WTC11 (cell line): ENCODE measurements around the gene CHCHD1.

Experiments used
- CREM ChIP-seq: sonication (generic); formaldehyde crosslinking; IDR thresholded peaks from 2 replicates; pipeline ENCODE4 v1.8.1; 2022; ENCODE audit warnings: mild to moderate bottlenecking, missing genetic modification reagents, moderate library complexity
- ETV6 ChIP-seq: sonication (generic); formaldehyde crosslinking; IDR thresholded peaks from 2 replicates; pipeline ENCODE4 v1.8.1; 2022; ENCODE audit warnings: mild to moderate bottlenecking, missing genetic modification reagents
- TEAD4 ChIP-seq: sonication (generic); formaldehyde crosslinking; IDR thresholded peaks from 2 replicates; pipeline ENCODE4 v1.8.0; 2022; ENCODE audit warnings: mild to moderate bottlenecking, missing genetic modification reagents
- ZNF121 ChIP-seq: sonication (generic); formaldehyde crosslinking; IDR thresholded peaks from 2 replicates; pipeline ENCODE4 v1.8.0; 2023; ENCODE audit warnings: missing genetic modification reagents
- TF ChIP-seq, protein P1 (sequence below): fragments of 200-600 bp; IDR thresholded peaks from 2 replicates; pipeline ENCODE4 v1.8.0; 2022; ENCODE audit warnings: antibody characterized with exemption
- TF ChIP-seq, protein P2 (sequence below): sonication (generic); formaldehyde crosslinking; IDR thresholded peaks from 2 replicates; pipeline ENCODE4 v1.8.1; 2023; ENCODE audit warnings: mild to moderate bottlenecking, moderate library complexity, missing genetic modification reagents
- TF ChIP-seq, protein P3 (sequence below): sonication (generic); formaldehyde crosslinking; IDR thresholded peaks from 2 replicates; pipeline ENCODE4 v1.8.0; 2022; ENCODE audit warnings: mild to moderate bottlenecking, missing genetic modification reagents
- TF ChIP-seq, protein P4 (sequence below): sonication (generic); formaldehyde crosslinking; conservative IDR thresholded peaks from 2 replicates; pipeline ENCODE4 v1.8.1; 2023; ENCODE audit warnings: mild to moderate bottlenecking, low read depth, missing genetic modification reagents, moderate library complexity

DNA sequence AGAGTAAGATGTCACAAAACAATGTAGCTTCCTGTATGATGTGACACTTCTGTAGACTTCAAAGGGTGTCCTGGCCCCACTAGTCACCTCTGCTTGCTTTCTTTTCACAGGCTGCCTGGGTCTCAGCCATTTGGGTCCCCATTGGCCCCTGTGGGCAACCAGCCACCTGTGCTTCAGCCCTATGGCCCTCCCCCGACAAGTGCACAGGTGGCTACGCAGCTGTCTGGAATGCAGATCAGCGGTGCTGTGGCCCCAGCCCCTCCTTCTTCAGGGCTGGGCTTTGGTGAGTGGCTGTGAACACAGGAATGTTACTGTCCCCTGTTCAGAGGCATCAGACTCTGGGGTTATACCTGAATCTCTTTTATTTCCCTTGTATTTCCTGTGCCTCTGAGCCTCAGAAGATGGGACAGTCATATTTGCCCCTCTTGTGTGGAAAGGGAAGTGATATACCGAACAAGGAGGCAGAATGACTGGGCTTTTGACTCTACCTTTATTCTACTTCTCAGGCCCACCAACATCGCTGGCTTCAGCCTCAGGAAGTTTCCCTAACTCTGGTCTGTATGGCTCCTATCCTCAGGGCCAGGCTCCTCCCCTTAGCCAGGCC lies 22.2 kb upstream of the CHCHD1 start:
- TF ChIP-seq, protein P1, sequence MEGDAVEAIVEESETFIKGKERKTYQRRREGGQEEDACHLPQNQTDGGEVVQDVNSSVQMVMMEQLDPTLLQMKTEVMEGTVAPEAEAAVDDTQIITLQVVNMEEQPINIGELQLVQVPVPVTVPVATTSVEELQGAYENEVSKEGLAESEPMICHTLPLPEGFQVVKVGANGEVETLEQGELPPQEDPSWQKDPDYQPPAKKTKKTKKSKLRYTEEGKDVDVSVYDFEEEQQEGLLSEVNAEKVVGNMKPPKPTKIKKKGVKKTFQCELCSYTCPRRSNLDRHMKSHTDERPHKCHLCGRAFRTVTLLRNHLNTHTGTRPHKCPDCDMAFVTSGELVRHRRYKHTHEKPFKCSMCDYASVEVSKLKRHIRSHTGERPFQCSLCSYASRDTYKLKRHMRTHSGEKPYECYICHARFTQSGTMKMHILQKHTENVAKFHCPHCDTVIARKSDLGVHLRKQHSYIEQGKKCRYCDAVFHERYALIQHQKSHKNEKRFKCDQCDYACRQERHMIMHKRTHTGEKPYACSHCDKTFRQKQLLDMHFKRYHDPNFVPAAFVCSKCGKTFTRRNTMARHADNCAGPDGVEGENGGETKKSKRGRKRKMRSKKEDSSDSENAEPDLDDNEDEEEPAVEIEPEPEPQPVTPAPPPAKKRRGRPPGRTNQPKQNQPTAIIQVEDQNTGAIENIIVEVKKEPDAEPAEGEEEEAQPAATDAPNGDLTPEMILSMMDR, result no peak
- TF ChIP-seq, protein P2, sequence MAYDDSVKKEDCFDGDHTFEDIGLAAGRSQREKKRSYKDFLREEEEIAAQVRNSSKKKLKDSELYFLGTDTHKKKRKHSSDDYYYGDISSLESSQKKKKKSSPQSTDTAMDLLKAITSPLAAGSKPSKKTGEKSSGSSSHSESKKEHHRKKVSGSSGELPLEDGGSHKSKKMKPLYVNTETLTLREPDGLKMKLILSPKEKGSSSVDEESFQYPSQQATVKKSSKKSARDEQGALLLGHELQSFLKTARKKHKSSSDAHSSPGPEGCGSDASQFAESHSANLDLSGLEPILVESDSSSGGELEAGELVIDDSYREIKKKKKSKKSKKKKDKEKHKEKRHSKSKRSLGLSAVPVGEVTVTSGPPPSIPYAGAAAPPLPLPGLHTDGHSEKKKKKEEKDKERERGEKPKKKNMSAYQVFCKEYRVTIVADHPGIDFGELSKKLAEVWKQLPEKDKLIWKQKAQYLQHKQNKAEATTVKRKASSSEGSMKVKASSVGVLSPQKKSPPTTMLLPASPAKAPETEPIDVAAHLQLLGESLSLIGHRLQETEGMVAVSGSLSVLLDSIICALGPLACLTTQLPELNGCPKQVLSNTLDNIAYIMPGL (CRISPR knock-in tag), result no peak
- TF ChIP-seq ETV6 (no peak), TEAD4 (CRISPR knock-in tag) (no peak), ZNF121 (no peak), CREM (CRISPR knock-in tag) (no peak)
- TF ChIP-seq, protein P3, sequence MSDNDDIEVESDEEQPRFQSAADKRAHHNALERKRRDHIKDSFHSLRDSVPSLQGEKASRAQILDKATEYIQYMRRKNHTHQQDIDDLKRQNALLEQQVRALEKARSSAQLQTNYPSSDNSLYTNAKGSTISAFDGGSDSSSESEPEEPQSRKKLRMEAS (CRISPR knock-in tag), result no peak
- TF ChIP-seq, protein P4, sequence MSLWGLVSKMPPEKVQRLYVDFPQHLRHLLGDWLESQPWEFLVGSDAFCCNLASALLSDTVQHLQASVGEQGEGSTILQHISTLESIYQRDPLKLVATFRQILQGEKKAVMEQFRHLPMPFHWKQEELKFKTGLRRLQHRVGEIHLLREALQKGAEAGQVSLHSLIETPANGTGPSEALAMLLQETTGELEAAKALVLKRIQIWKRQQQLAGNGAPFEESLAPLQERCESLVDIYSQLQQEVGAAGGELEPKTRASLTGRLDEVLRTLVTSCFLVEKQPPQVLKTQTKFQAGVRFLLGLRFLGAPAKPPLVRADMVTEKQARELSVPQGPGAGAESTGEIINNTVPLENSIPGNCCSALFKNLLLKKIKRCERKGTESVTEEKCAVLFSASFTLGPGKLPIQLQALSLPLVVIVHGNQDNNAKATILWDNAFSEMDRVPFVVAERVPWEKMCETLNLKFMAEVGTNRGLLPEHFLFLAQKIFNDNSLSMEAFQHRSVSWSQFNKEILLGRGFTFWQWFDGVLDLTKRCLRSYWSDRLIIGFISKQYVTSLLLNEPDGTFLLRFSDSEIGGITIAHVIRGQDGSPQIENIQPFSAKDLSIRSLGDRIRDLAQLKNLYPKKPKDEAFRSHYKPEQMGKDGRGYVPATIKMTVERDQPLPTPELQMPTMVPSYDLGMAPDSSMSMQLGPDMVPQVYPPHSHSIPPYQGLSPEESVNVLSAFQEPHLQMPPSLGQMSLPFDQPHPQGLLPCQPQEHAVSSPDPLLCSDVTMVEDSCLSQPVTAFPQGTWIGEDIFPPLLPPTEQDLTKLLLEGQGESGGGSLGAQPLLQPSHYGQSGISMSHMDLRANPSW (CRISPR knock-in tag), result no peak
